Stimulated activated CD8-positive, alpha-beta memory T cell treated with anti-CD3 and anti-CD28 coated beads, Interleukin-15, amount 100 ng/mL, for 24 hours (primary cell): Measurements from ENCODE around the gene HYAL1.
A peak's percentile ranks its signal among the peaks of the same experiment; 100 is the strongest.

Experiments
- DNase-seq: peaks from one replicate; pipeline ENCODE4 v3.0.0-alpha.2; 2020; ENCODE audit warnings: low read depth

The HYAL1 gene

GRCh38 chr3:50303013-50303815 lies at the start of gene HYAL1:
HYAL1 (minus strand) TSS chr3:50303574; CDS start chr3:50302956, 618 bp downstream.
- no peak for DNase-seq

GRCh38 chr3:50352781-50353180 lies 49.4 kb upstream of the HYAL1 start:
- DNase-seq = no peak

GRCh38 chr3:50351323-50351697 lies 47.9 kb upstream of the HYAL1 start:
- DNase-seq = no peak

GRCh38 chr3:50350527-50351322 lies 47.4 kb upstream of the HYAL1 start, which contains the start of the genes CYB561D2 and NPRL2:
CYB561D2 (plus strand) TSS chr3:50350862; CDS start chr3:50351434, 572 bp downstream.
NPRL2 (minus strand) TSS chr3:50350775; CDS start chr3:50350652, 123 bp downstream.
- peak; percentile 98 for DNase-seq

- DNase-seq = no peak
Measured at GRCh38 chr3:50350213-50350526, 46.8 kb upstream of the HYAL1 start.

- DNase-seq = no peak
Measured at GRCh38 chr3:50347187-50347813, 43.9 kb upstream of the HYAL1 start.

- DNase-seq = no peak
Measured at GRCh38 chr3:50345586-50346234, 42.3 kb upstream of the HYAL1 start, which contains the start of gene ZMYND10. ZMYND10 (minus strand) TSS chr3:50345732; CDS start chr3:50345579, 153 bp downstream.

GRCh38 chr3:50345008-50345407 lies 41.6 kb upstream of the HYAL1 start:
- no peak for DNase-seq

GRCh38 chr3:50342813-50343633 lies 39.6 kb upstream of the HYAL1 start:
- DNase-seq = no peak

- DNase-seq = no peak
Measured at GRCh38 chr3:50341996-50342650, 38.7 kb upstream of the HYAL1 start.

GRCh38 chr3:50341537-50341936 lies 38.2 kb upstream of the HYAL1 start:
- no peak for DNase-seq

- no peak for DNase-seq
Measured at GRCh38 chr3:50340448-50341329, 37.3 kb upstream of the HYAL1 start, which contains the start of gene RASSF1. RASSF1 (minus strand) TSS chr3:50340836; CDS start chr3:50340805, 31 bp downstream.

GRCh38 chr3:50340147-50340447 lies 36.7 kb upstream of the HYAL1 start:
- DNase-seq = no peak

GRCh38 chr3:50339485-50340146 lies 36.2 kb upstream of the HYAL1 start:
- no peak for DNase-seq

GRCh38 chr3:50338965-50339364 lies 35.6 kb upstream of the HYAL1 start:
- no peak for DNase-seq

GRCh38 chr3:50337175-50337861 lies 33.9 kb upstream of the HYAL1 start:
- peak; percentile 85 for DNase-seq

- no peak for DNase-seq
Measured at GRCh38 chr3:50336452-50337174, 33.2 kb upstream of the HYAL1 start.
